WTC11 (cell line): ENCODE data around the gene FITM1. TPM values are rescaled to one million over a fixed set of nuclear protein-coding genes. Genes with fewer than 3 reads are reported as not detected.

Experiments used
- ATAC-seq: fragments of 200-7000 bp; cut with Tn5 transposase; 2 replicates; pipeline ENCODE4 v1.10.0; 2021; ENCODE audit warnings: mild to moderate bottlenecking, moderate library complexity
- CTCF ChIA-PET: fragments of 300-600 bp; sonication (Branson Sonifier 250); formaldehyde crosslinking; loops from one replicate; lab custom pipeline; 2021; ENCODE audit warnings: antibody characterized with exemption; lab: Charles Lee
- POLR2A ChIA-PET: fragments of 350-600 bp; sonication (Branson Sonifier 250); formaldehyde crosslinking; loops from one replicate; lab custom pipeline; 2021; ENCODE audit warnings: antibody characterized with exemption; lab: Charles Lee
- DNase-seq: peaks from one replicate; pipeline ENCODE4 v3.0.0; 2021; ENCODE audit warnings: low spot score
- H3K27ac Mint-ChIP-seq: 2 replicates; pipeline ENCODE4 v1.8.0; 2021; ENCODE audit warnings: mixed read lengths
- H3K27me3 Mint-ChIP-seq: 2 replicates; pipeline ENCODE4 v1.8.0; 2021; ENCODE audit warnings: low read depth, mild to moderate bottlenecking, moderate library complexity, mixed read lengths
- H3K36me3 Mint-ChIP-seq: 2 replicates; pipeline ENCODE4 v1.8.0; 2021; ENCODE audit warnings: mixed read lengths
- H3K4me1 Mint-ChIP-seq: 2 replicates; pipeline ENCODE4 v1.8.0; 2022; ENCODE audit warnings: mixed read lengths
- H3K4me3 Mint-ChIP-seq: 2 replicates; pipeline ENCODE4 v1.8.0; 2021; ENCODE audit warnings: mild to moderate bottlenecking, moderate library complexity, mixed read lengths
- H3K9me3 Mint-ChIP-seq: 2 replicates; pipeline ENCODE4 v1.8.0; 2021; ENCODE audit warnings: mixed read lengths
- CREM ChIP-seq: sonication (generic); formaldehyde crosslinking; IDR thresholded peaks from 2 replicates; pipeline ENCODE4 v1.8.1; 2022; ENCODE audit warnings: mild to moderate bottlenecking, missing genetic modification reagents, moderate library complexity
- ESRRA ChIP-seq: sonication (generic); formaldehyde crosslinking; IDR thresholded peaks from 2 replicates; pipeline ENCODE4 v1.8.1; 2022; ENCODE audit warnings: mild to moderate bottlenecking, missing genetic modification reagents, borderline replicate concordance
- FOXP1 ChIP-seq: sonication (generic); formaldehyde crosslinking; IDR thresholded peaks from 2 replicates; pipeline ENCODE4 v1.8.0; 2022; ENCODE audit warnings: missing genetic modification reagents, mild to moderate bottlenecking, moderate library complexity, borderline replicate concordance
- GTF2I ChIP-seq: fragments of 250-450 bp; sonication (Bioruptor Pico); conservative IDR thresholded peaks from 2 replicates; pipeline ENCODE4 v1.4.0; 2021; ENCODE audit warnings: mild to moderate bottlenecking
- NFYB ChIP-seq: sonication (generic); formaldehyde crosslinking; conservative IDR thresholded peaks from 2 replicates; pipeline ENCODE4 v1.8.0; 2022; ENCODE audit warnings: low read depth, missing genetic modification reagents
- NR3C1 ChIP-seq: sonication (generic); formaldehyde crosslinking; conservative IDR thresholded peaks from 2 replicates; pipeline ENCODE4 v1.8.1; 2023; ENCODE audit warnings: low read depth, mild to moderate bottlenecking, missing genetic modification reagents
- OVOL2 ChIP-seq: fragments of 250-450 bp; sonication (Bioruptor Pico); IDR thresholded peaks from 2 replicates; pipeline ENCODE4 v1.9.0; 2021; ENCODE audit warnings: mild to moderate bottlenecking, borderline replicate concordance
- PRRX2 ChIP-seq: fragments of 250-450 bp; sonication (Bioruptor Pico); IDR thresholded peaks from 2 replicates; pipeline ENCODE4 v1.8.0; 2021; ENCODE audit warnings: mild to moderate bottlenecking
- SOX15 ChIP-seq: fragments of 250-450 bp; sonication (Bioruptor Pico); IDR thresholded peaks from 2 replicates; pipeline ENCODE4 v1.9.0; 2021; ENCODE audit warnings: mild to moderate bottlenecking
- TEAD1 ChIP-seq: sonication (generic); formaldehyde crosslinking; IDR thresholded peaks from 2 replicates; pipeline ENCODE4 v1.8.0; 2022; ENCODE audit warnings: mild to moderate bottlenecking, missing genetic modification reagents
- USF1 ChIP-seq: sonication (generic); formaldehyde crosslinking; IDR thresholded peaks from 2 replicates; pipeline ENCODE4 v1.8.0; 2022; ENCODE audit warnings: mild to moderate bottlenecking, missing genetic modification reagents
- ZBTB21 ChIP-seq: sonication (generic); formaldehyde crosslinking; IDR thresholded peaks from 2 replicates; pipeline ENCODE4 v1.8.1; 2023; ENCODE audit warnings: mild to moderate bottlenecking, missing genetic modification reagents, borderline replicate concordance
- ZNF121 ChIP-seq: sonication (generic); formaldehyde crosslinking; IDR thresholded peaks from 2 replicates; pipeline ENCODE4 v1.8.0; 2023; ENCODE audit warnings: missing genetic modification reagents
- ZNF219 ChIP-seq: sonication (generic); formaldehyde crosslinking; IDR thresholded peaks from 2 replicates; pipeline ENCODE4 v1.8.0; 2023; ENCODE audit warnings: missing genetic modification reagents, mild to moderate bottlenecking, borderline replicate concordance
- total RNA-seq: library from RNA; stranded (reverse); gene quantifications from 3 replicates; pipeline ENCODE4 v1.2.3, GENCODE V29; 2021
- TF ChIP-seq, protein P1 (sequence below): sonication (generic); formaldehyde crosslinking; IDR thresholded peaks from 2 replicates; pipeline ENCODE4 v1.8.0; 2022; ENCODE audit warnings: mild to moderate bottlenecking, missing genetic modification reagents
- TF ChIP-seq, protein P2 (sequence below): sonication (generic); formaldehyde crosslinking; IDR thresholded peaks from 2 replicates; pipeline ENCODE4 v1.8.0; 2023; ENCODE audit warnings: missing genetic modification reagents
- TF ChIP-seq, protein P3 (sequence below): sonication (generic); formaldehyde crosslinking; IDR thresholded peaks from 2 replicates; pipeline ENCODE4 v1.8.1; 2023; ENCODE audit warnings: mild to moderate bottlenecking, missing genetic modification reagents, borderline replicate concordance
- TF ChIP-seq, protein P4 (sequence below): fragments of 250-450 bp; sonication (Bioruptor Pico); conservative IDR thresholded peaks from 2 replicates; pipeline ENCODE4 v1.9.0; 2021; ENCODE audit warnings: mild to moderate bottlenecking

Gene FITM1
- total RNA-seq, 1 experiment from 2014 or later = not detected

GRCh38 chr14:24095271-24096068 is 35.0 kb upstream of the FITM1 start (continued):
- TF ChIP-seq, protein P1, sequence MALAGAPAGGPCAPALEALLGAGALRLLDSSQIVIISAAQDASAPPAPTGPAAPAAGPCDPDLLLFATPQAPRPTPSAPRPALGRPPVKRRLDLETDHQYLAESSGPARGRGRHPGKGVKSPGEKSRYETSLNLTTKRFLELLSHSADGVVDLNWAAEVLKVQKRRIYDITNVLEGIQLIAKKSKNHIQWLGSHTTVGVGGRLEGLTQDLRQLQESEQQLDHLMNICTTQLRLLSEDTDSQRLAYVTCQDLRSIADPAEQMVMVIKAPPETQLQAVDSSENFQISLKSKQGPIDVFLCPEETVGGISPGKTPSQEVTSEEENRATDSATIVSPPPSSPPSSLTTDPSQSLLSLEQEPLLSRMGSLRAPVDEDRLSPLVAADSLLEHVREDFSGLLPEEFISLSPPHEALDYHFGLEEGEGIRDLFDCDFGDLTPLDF = no peak
- TF ChIP-seq CREM (CRISPR knock-in tag) = no peak
- TF ChIP-seq ZNF121 (CRISPR knock-in tag) = no peak
- TF ChIP-seq SOX15 = no peak

DNA sequence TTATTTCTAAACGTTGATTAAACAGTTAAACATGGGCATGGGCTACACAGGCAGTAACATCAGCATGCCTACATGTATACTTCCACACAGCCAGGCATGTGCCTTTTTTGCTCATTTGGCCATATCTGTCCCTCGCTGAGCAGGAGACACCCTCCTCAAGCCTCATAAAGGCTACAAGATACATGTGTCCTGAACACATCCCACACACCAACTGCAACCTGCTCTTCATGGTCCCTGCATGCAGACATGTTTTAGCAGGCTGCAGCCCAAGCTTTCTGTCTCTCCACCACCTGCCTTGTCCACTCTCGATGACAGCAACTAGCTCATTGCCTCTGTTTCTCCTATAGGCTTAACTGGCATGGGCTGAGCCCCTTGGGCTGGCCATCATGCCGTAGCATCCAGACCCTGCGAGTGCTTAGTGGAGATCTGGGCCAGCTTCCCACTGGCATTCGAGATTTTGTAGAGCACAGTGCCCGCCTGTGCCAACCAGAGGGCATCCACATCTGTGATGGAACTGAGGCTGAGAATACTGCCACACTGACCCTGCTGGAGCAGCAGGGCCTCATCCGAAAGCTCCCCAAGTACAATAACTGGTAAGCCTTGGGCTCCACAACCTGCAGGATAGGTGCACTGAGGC is 33.8 kb upstream of the FITM1 start:
- peak overlapping the region; percentile 42; the same call in 1 of the 2 replicates for H3K27ac Mint-ChIP-seq
- TF ChIP-seq NR3C1 (CRISPR knock-in tag) = no peak
- TF ChIP-seq, protein P2, sequence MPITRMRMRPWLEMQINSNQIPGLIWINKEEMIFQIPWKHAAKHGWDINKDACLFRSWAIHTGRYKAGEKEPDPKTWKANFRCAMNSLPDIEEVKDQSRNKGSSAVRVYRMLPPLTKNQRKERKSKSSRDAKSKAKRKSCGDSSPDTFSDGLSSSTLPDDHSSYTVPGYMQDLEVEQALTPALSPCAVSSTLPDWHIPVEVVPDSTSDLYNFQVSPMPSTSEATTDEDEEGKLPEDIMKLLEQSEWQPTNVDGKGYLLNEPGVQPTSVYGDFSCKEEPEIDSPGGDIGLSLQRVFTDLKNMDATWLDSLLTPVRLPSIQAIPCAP (CRISPR knock-in tag) = no peak
- no peak for TF ChIP-seq ZNF219 (CRISPR knock-in tag)
- TF ChIP-seq ZNF121 (CRISPR knock-in tag) = no peak
- TF ChIP-seq TEAD1 (CRISPR knock-in tag) = no peak
- no peak for TF ChIP-seq OVOL2 (CRISPR knock-in tag)
- TF ChIP-seq ZBTB21 (CRISPR knock-in tag) = no peak
- no peak for TF ChIP-seq SOX15
- no peak for TF ChIP-seq USF1 (CRISPR knock-in tag)
- no peak for TF ChIP-seq NFYB
- TF ChIP-seq GTF2I (CRISPR knock-in tag) = no peak
- TF ChIP-seq FOXP1 (CRISPR knock-in tag) = no peak
- TF ChIP-seq, protein P3, sequence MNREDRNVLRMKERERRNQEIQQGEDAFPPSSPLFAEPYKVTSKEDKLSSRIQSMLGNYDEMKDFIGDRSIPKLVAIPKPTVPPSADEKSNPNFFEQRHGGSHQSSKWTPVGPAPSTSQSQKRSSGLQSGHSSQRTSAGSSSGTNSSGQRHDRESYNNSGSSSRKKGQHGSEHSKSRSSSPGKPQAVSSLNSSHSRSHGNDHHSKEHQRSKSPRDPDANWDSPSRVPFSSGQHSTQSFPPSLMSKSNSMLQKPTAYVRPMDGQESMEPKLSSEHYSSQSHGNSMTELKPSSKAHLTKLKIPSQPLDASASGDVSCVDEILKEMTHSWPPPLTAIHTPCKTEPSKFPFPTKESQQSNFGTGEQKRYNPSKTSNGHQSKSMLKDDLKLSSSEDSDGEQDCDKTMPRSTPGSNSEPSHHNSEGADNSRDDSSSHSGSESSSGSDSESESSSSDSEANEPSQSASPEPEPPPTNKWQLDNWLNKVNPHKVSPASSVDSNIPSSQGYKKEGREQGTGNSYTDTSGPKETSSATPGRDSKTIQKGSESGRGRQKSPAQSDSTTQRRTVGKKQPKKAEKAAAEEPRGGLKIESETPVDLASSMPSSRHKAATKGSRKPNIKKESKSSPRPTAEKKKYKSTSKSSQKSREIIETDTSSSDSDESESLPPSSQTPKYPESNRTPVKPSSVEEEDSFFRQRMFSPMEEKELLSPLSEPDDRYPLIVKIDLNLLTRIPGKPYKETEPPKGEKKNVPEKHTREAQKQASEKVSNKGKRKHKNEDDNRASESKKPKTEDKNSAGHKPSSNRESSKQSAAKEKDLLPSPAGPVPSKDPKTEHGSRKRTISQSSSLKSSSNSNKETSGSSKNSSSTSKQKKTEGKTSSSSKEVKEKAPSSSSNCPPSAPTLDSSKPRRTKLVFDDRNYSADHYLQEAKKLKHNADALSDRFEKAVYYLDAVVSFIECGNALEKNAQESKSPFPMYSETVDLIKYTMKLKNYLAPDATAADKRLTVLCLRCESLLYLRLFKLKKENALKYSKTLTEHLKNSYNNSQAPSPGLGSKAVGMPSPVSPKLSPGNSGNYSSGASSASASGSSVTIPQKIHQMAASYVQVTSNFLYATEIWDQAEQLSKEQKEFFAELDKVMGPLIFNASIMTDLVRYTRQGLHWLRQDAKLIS (CRISPR knock-in tag) = no peak
- no peak for TF ChIP-seq PRRX2
- TF ChIP-seq ESRRA (CRISPR knock-in tag) = no peak
- TF ChIP-seq, protein P4, sequence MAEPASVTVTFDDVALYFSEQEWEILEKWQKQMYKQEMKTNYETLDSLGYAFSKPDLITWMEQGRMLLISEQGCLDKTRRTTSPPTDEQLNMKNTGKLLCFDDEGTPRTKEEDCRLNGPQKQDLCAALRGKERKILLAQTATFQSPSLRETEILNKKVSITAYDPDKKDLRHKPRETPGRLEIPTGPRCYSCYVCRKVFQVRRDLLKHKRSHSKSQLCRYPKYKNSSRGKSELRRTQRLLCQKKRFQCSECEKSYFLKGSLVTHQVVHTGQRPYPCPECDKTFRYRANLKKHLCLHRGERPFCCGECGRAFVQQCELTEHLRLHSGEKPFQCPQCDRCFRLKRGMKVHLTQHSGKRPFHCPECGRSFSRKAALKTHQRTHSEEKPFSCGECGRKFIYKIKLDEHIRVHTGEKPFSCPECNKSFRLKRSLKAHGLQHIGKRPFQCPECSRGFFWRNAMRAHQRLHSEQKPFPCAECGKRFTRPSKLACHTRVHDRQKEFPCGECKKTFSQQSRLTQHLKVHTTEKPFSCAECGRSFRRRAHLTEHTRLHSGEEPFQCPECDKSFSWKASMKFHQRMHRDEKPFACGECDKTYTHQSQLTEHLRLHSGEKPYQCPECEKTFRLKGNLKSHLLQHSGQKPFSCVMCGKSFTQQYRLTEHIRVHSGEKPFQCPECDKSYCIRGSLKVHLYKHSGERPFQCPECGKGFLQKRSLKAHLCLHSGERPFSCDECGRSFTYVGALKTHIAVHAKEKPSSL = no peak
- TF ChIP-seq, all 79 proteins: peak for 0

More for the DNA sequence above, 33.8 kb upstream of the FITM1 start:
- ChIA-PET CTCF (interaction anchor here (3.5 to 11.7 kb wide), 3 partner anchors 12 to 39 kb away, joined by 29 to 320 read pairs (median 170); partner anchors contain the start of genes DCAF11 and NRL), POLR2A (interaction anchor here (2.1 kb wide), 1 partner anchor 64 kb away, joined by 5 read pairs; the partner anchor contains the start of gene IRF9)
- H3K4me3 Mint-ChIP-seq = no peak overlapping the region
- H3K27me3 Mint-ChIP-seq = peaks cover 10% of the 10 kb centered on the region
- peaks cover 25% of the 10 kb centered on the region for H3K36me3 Mint-ChIP-seq
- no peak for ATAC-seq
- no peaks in the 10 kb centered on the region for H3K9me3 Mint-ChIP-seq
- peaks cover 21% of the 10 kb centered on the region for H3K4me1 Mint-ChIP-seq
- DNase-seq = no peak
